HK-2 (cell line): ENCODE results near the gene MAPK8IP3.
"Not testable (repeated sequence)": the region's sequence is repeated elsewhere in the genome, so short reads cannot be mapped to it uniquely, and the experiment has no call there.

ENCODE experiments used
- DNase-seq: peaks from one replicate; pipeline ENCODE4 v3.0.0-alpha.2; 2018; ENCODE audit not compliant: unreplicated experiment

MAPK8IP3 gene

GRCh38 chr16:1787322-1788094 lies 81.5 kb downstream of the MAPK8IP3 start:
- DNase-seq, result no peak

GRCh38 chr16:1788095-1788707 lies 82.2 kb downstream of the MAPK8IP3 start:
- DNase-seq, result no peak

GRCh38 chr16:1788708-1789100 lies 82.7 kb downstream of the MAPK8IP3 start:
- DNase-seq, result no peak

GRCh38 chr16:1789643-1790045 lies 83.6 kb downstream of the MAPK8IP3 start:
- DNase-seq, result no peak

GRCh38 chr16:1790261-1790610 lies 84.2 kb downstream of the MAPK8IP3 start:
- DNase-seq, result no peak

- no peak for DNase-seq
Measured at GRCh38 chr16:1790611-1791255, 84.7 kb downstream of the MAPK8IP3 start.

- no peak for DNase-seq
Measured at GRCh38 chr16:1791256-1791942, 85.4 kb downstream of the MAPK8IP3 start.

- DNase-seq, result no peak
Measured at GRCh38 chr16:1791943-1792812, 86.2 kb downstream of the MAPK8IP3 start.

GRCh38 chr16:1792836-1793577 lies 87.0 kb downstream of the MAPK8IP3 start:
- DNase-seq, result no peak

GRCh38 chr16:1793578-1794220 lies 87.7 kb downstream of the MAPK8IP3 start, which contains the start of gene IGFALS:
IGFALS (minus strand) TSS chr16:1793705; CDS start chr16:1793652, 53 bp downstream.
- DNase-seq, result no peak

- DNase-seq, result no peak
Measured at GRCh38 chr16:1794221-1794871, 88.4 kb downstream of the MAPK8IP3 start.

GRCh38 chr16:1794908-1795666 lies 89.1 kb downstream of the MAPK8IP3 start:
- no peak for DNase-seq

- DNase-seq, result not testable (repeated sequence)
Measured at GRCh38 chr16:1799263-1799662, 93.3 kb downstream of the MAPK8IP3 start.

- no peak for DNase-seq
Measured at GRCh38 chr16:1800701-1801100, 94.7 kb downstream of the MAPK8IP3 start.

GRCh38 chr16:1807626-1808025 lies 101.6 kb downstream of the MAPK8IP3 start:
- DNase-seq, result no peak

GRCh38 chr16:1808691-1809090 lies 102.7 kb downstream of the MAPK8IP3 start:
- no peak for DNase-seq

GRCh38 chr16:1809281-1809801 lies 103.3 kb downstream of the MAPK8IP3 start:
- DNase-seq, result no peak

GRCh38 chr16:1810106-1810505 lies 104.1 kb downstream of the MAPK8IP3 start:
- no peak for DNase-seq

- DNase-seq, result no peak
Measured at GRCh38 chr16:1810536-1810935, 104.5 kb downstream of the MAPK8IP3 start.
